Effector memory CD4-positive, alpha-beta T cell (primary cell): Measurements from ENCODE around the gene SLC24A5.

ENCODE experiments used
- DNase-seq, 3 donors: peaks; one replicate each; pipeline ENCODE4 v3.0.0-alpha.2; 2020
- H3K27ac ChIP-seq: 2 replicates; pipeline ENCODE4 v1.7.0; 2013; ENCODE audit warnings: mild to moderate bottlenecking, low read length, moderate library complexity; ENCODE audit not compliant: insufficient read depth, poor library complexity, severe bottlenecking
- H3K27me3 ChIP-seq: replicated peaks from 2 replicates; pipeline ENCODE4 v1.7.0; 2013; ENCODE audit warnings: mild to moderate bottlenecking, low read length; ENCODE audit not compliant: insufficient read depth, control insufficient read depth, poor library complexity, severe bottlenecking
- H3K36me3 ChIP-seq: 2 replicates; pipeline ENCODE4 v1.7.0; 2013; ENCODE audit warnings: mild to moderate bottlenecking, low read length, moderate library complexity; ENCODE audit not compliant: control insufficient read depth, insufficient read depth
- H3K4me1 ChIP-seq: 2 replicates; pipeline ENCODE4 v1.7.0; 2013; ENCODE audit warnings: low read length, mild to moderate bottlenecking; ENCODE audit not compliant: control insufficient read depth, insufficient read depth, poor library complexity, severe bottlenecking
- H3K4me3 ChIP-seq: 2 replicates; pipeline ENCODE4 v1.7.0; 2013; ENCODE audit warnings: low read length, low read depth, mild to moderate bottlenecking; ENCODE audit not compliant: insufficient read depth, poor library complexity, severe bottlenecking
- H3K9me3 ChIP-seq: 2 replicates; pipeline ENCODE4 v1.7.0; 2013; ENCODE audit warnings: mild to moderate bottlenecking, low read length, moderate library complexity; ENCODE audit not compliant: control insufficient read depth

The SLC24A5 gene

GRCh38 chr15:48089702-48090101, 31.1 kb upstream of the SLC24A5 start:
- no peak for DNase-seq
- Histone ChIP-seq H3K4me1 (no peaks in the 10 kb centered on the region), H3K4me3 (no peak overlapping the region), H3K9me3 (no peaks in the 10 kb centered on the region), H3K27ac (no peak overlapping the region), H3K36me3 (no peaks in the 10 kb centered on the region), H3K27me3 (no peaks in the 10 kb centered on the region)

GRCh38 chr15:48090115-48090514, 30.7 kb upstream of the SLC24A5 start:
- H3K27me3 ChIP-seq: no peaks in the 10 kb centered on the region
- no peaks in the 10 kb centered on the region for H3K4me1 ChIP-seq
- DNase-seq: no peak
- no peak overlapping the region for H3K4me3 ChIP-seq
- H3K36me3 ChIP-seq: no peaks in the 10 kb centered on the region
- no peaks in the 10 kb centered on the region for H3K9me3 ChIP-seq
- no peak overlapping the region for H3K27ac ChIP-seq

GRCh38 chr15:48090666-48091065, 30.1 kb upstream of the SLC24A5 start:
- Histone ChIP-seq H3K36me3 (no peaks in the 10 kb centered on the region), H3K4me1 (no peaks in the 10 kb centered on the region), H3K27me3 (no peaks in the 10 kb centered on the region), H3K27ac (no peak overlapping the region), H3K4me3 (no peak overlapping the region), H3K9me3 (no peaks in the 10 kb centered on the region)
- no peak for DNase-seq

GRCh38 chr15:48091522-48091921, 29.3 kb upstream of the SLC24A5 start:
- no peak overlapping the region for H3K27ac ChIP-seq
- H3K4me3 ChIP-seq: no peak overlapping the region
- H3K36me3 ChIP-seq: no peaks in the 10 kb centered on the region
- DNase-seq: no peak
- no peaks in the 10 kb centered on the region for H3K27me3 ChIP-seq
- H3K4me1 ChIP-seq: no peaks in the 10 kb centered on the region
- no peaks in the 10 kb centered on the region for H3K9me3 ChIP-seq

- H3K36me3 ChIP-seq: no peaks in the 10 kb centered on the region
- no peaks in the 10 kb centered on the region for H3K9me3 ChIP-seq
- H3K4me1 ChIP-seq: no peaks in the 10 kb centered on the region
- no peak overlapping the region for H3K4me3 ChIP-seq
- no peak for DNase-seq
- no peak overlapping the region for H3K27ac ChIP-seq
- H3K27me3 ChIP-seq: no peaks in the 10 kb centered on the region
Measured at GRCh38 chr15:48096355-48096786, 24.4 kb upstream of the SLC24A5 start.

GRCh38 chr15:48096813-48097212, 24.0 kb upstream of the SLC24A5 start:
- Histone ChIP-seq H3K9me3 (no peaks in the 10 kb centered on the region), H3K36me3 (no peaks in the 10 kb centered on the region), H3K4me3 (no peak overlapping the region), H3K27ac (no peak overlapping the region), H3K4me1 (no peaks in the 10 kb centered on the region), H3K27me3 (no peaks in the 10 kb centered on the region)
- DNase-seq: no peak

- Histone ChIP-seq H3K9me3 (no peaks in the 10 kb centered on the region), H3K27me3 (no peaks in the 10 kb centered on the region), H3K27ac (no peak overlapping the region), H3K36me3 (no peaks in the 10 kb centered on the region), H3K4me1 (no peaks in the 10 kb centered on the region), H3K4me3 (no peak overlapping the region)
- no peak for DNase-seq
Measured at GRCh38 chr15:48097264-48097663, 23.5 kb upstream of the SLC24A5 start.

- H3K36me3 ChIP-seq: no peaks in the 10 kb centered on the region
- H3K27me3 ChIP-seq: no peaks in the 10 kb centered on the region
- no peaks in the 10 kb centered on the region for H3K4me1 ChIP-seq
- no peak overlapping the region for H3K4me3 ChIP-seq
- no peak overlapping the region for H3K27ac ChIP-seq
- DNase-seq: no peak
- no peaks in the 10 kb centered on the region for H3K9me3 ChIP-seq
Measured at GRCh38 chr15:48101376-48101961, 19.3 kb upstream of the SLC24A5 start.

- no peaks in the 10 kb centered on the region for H3K36me3 ChIP-seq
- no peak for DNase-seq
- H3K4me1 ChIP-seq: no peaks in the 10 kb centered on the region
- no peaks in the 10 kb centered on the region for H3K27me3 ChIP-seq
- H3K9me3 ChIP-seq: no peaks in the 10 kb centered on the region
- no peak overlapping the region for H3K4me3 ChIP-seq
- no peak overlapping the region for H3K27ac ChIP-seq
Measured at GRCh38 chr15:48102167-48102566, 18.6 kb upstream of the SLC24A5 start.

GRCh38 chr15:48103647-48104046, 17.1 kb upstream of the SLC24A5 start:
- no peaks in the 10 kb centered on the region for H3K4me1 ChIP-seq

More at GRCh38 chr15:48103647-48104046, 17.1 kb upstream of the SLC24A5 start:
- Histone ChIP-seq H3K9me3 (no peaks in the 10 kb centered on the region), H3K4me3 (no peak overlapping the region), H3K36me3 (no peaks in the 10 kb centered on the region), H3K27me3 (no peaks in the 10 kb centered on the region), H3K27ac (no peak overlapping the region)
- DNase-seq: no peak
